ENCODE data around the gene PDZD2.
"Not testable (repeated sequence)": the region's sequence is repeated elsewhere in the genome, so short reads cannot be mapped to it uniquely, and the experiment has no call there.

Gene PDZD2

GRCh38 chr5:32029261-32029660 lies 390.3 kb downstream of the PDZD2 start:
- no peak for DNase-seq (ENCODE audit: low read depth in 1 of 2, low spot score in 1 of 2)

DNA sequence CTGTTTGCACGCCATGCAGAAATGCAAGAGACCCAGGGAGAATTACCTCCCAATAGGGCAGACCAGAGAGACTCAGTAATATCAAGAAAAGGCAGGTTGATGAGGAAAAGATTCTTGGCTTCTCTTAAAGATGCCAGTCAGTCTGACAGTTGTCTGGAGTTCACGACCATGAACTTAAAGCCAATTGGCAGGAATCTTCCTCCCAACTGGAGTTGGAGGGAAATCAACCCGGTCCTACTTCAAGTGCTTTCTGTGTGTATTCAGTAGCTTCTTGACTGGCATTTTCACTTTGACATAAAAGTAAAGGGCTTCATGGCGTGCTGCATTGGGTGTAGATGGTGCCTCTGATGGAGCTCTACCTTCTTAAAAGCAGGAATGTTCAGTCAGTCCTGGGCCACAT lies 390.9 kb downstream of the PDZD2 start:
- DNase-seq (ENCODE audit: low read depth in 1 of 2, low spot score in 1 of 2), result no peak

DNA sequence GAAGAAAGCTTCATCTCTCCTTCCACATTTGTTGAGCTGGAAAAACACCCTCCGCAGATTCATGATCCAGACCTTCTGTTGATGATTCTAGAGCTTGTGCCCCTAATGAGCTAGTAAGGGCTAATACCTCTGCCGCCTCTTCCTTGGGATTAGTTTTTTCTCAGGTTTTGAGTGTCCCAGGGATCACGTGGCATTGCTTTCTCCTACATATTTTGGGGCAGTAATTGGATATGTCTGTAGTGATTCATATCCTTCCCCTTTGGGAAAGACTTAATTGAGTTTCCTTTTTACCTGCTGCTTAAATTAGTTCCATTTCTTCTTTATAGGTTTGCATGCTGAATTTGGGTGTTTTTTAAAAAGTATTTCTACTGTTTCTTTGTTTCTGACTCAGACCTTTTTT lies 391.3 kb downstream of the PDZD2 start:
- no peak for DNase-seq (ENCODE audit: low read depth in 1 of 2, low spot score in 1 of 2)

DNA sequence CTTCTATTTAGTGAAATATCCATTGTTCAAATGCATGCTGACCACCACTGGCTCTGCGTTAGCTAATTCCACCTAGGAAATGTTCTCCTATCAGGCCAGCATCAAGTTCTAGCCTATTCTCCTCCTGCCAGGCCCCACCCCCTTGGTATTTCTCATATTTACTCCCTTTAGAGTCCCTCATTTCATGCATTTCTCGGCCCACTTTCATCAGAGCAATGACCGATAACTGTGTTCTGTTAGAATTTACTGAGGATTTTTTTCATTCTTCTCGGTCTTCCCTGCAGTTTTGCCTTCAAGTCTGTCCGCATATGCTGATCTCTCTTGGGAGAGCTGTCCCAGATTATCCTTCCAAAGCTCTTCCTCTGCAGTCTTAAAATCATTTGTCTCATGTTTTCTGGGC lies 391.8 kb downstream of the PDZD2 start:
- no peak for DNase-seq (ENCODE audit: low read depth in 1 of 2, low spot score in 1 of 2)

DNA sequence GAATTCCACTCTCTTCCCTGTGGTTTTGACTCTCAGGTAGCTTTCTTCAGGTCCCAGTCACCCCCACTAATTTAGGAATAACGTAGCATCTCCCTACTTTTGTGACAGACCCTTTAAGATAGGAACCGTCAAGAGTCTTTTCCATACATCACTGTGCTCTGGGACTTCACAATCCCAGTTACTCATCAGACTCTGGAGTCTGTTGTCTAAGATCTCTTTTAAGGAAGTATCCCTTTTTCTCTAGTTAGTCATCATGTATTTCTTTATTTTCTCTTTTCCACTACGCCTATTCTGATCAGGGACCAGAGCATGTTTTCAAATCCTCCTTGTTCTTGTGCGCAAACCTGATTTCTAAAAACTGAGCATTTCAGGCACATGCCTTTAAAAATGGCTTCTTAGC lies 392.2 kb downstream of the PDZD2 start:
- DNase-seq (ENCODE audit: low read depth in 1 of 2, low spot score in 1 of 2), result no peak

DNA sequence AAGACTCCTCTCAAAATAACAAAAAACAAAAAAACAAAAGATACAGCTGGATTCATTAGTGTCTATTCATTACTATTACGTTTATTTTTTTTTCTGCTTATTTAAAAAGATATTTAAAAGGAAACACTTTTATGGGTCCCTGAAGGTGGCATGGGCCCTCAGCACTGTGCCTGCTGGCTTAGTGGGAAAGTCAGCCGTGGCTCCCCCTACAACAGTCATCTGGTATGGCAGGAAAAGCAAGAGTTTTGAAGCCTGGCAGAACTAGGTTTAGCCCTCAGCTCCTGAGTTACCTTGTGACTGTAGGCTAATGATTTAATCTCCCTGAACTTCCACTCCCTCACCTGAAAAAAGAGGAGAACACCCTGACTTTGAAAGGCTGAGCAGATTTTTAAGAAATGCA lies 399.6 kb downstream of the PDZD2 start:
- no peak for DNase-seq (ENCODE audit: low read depth in 1 of 2, low spot score in 1 of 2)

DNA sequence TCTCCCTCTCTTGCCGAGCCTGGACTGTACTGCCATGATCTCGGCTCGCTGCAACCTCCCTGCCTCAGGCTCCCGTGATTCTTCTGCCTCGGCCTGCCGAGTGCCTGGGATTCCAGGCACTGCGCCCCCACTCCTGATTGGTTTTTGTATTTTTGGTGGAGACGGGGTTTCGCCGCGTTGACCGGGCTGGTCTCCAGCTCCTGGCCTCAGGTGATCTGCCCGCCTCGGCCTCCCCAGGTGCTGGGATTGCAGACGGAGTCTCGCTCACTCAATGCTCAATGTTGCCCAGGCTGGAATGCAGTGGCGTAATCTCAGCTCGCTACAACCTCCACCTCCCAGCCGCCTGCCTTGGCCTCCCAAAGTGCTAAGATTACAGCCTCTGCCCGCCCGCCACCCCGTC lies 400.2 kb downstream of the PDZD2 start:
- not testable (repeated sequence) for DNase-seq (ENCODE audit: low read depth in 1 of 2, low spot score in 1 of 2)

GRCh38 chr5:32039601-32040000 lies 400.7 kb downstream of the PDZD2 start:
- DNase-seq (ENCODE audit: low read depth in 1 of 2, low spot score in 1 of 2), result not testable (repeated sequence)

- DNase-seq (ENCODE audit: low read depth in 1 of 2, low spot score in 1 of 2), result not testable (repeated sequence)
Observed at GRCh38 chr5:32040181-32040695, 401.3 kb downstream of the PDZD2 start.

- no peak for DNase-seq (ENCODE audit: low read depth in 1 of 2, low spot score in 1 of 2)
Observed at GRCh38 chr5:32042551-32042961, 403.6 kb downstream of the PDZD2 start.

DNA sequence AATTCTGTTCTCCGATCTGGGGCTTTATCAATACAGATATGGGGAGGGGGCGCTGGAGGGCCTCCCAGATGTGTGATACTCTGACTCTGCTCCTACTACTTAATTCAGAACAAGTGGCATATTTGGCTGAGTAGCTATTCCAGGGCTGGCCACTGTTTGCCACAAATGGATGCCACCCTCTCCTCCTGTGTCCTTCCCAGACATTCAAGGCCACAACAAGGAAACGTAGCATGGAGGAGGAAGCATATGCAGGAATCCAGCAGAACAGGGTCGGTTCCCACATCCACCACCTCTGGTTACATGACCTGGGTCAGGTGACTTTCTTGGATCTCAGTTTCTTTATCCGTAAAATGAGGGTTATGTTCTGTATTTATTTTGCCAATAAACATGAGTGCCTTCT lies 404.2 kb downstream of the PDZD2 start:
- DNase-seq (ENCODE audit: low read depth in 1 of 2, low spot score in 1 of 2), result no peak

- DNase-seq (ENCODE audit: low read depth in 1 of 2, low spot score in 1 of 2), result no peak
Observed at GRCh38 chr5:32044434-32044833, 405.5 kb downstream of the PDZD2 start.

- no peak for DNase-seq (ENCODE audit: low read depth in 1 of 2, low spot score in 1 of 2)
Observed at GRCh38 chr5:32044939-32045338, 406.0 kb downstream of the PDZD2 start.

- DNase-seq (ENCODE audit: low read depth in 1 of 2, low spot score in 1 of 2), result no peak
Observed at GRCh38 chr5:32047056-32047455, 408.1 kb downstream of the PDZD2 start.

DNA sequence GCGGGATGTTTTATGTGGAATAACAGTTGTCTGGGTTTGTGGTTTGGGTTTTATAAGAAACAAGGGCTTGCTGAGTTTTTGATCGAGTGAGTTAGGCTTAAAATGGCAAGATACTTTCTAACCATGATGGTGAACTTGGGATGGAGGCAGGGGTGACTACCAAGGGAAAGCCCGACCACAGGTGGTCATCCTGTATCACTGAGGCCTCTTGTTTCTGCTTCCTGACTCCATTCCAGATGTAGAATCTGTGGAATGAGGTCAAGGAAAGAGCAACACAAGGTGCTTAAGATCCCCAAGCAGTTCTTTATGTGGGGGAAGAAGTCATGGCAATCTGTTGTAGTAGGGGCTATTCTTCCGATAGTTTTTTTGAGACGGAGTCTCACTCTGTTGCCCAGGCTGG lies 412.9 kb downstream of the PDZD2 start:
- DNase-seq (ENCODE audit: low read depth in 1 of 2, low spot score in 1 of 2), result no peak

DNA sequence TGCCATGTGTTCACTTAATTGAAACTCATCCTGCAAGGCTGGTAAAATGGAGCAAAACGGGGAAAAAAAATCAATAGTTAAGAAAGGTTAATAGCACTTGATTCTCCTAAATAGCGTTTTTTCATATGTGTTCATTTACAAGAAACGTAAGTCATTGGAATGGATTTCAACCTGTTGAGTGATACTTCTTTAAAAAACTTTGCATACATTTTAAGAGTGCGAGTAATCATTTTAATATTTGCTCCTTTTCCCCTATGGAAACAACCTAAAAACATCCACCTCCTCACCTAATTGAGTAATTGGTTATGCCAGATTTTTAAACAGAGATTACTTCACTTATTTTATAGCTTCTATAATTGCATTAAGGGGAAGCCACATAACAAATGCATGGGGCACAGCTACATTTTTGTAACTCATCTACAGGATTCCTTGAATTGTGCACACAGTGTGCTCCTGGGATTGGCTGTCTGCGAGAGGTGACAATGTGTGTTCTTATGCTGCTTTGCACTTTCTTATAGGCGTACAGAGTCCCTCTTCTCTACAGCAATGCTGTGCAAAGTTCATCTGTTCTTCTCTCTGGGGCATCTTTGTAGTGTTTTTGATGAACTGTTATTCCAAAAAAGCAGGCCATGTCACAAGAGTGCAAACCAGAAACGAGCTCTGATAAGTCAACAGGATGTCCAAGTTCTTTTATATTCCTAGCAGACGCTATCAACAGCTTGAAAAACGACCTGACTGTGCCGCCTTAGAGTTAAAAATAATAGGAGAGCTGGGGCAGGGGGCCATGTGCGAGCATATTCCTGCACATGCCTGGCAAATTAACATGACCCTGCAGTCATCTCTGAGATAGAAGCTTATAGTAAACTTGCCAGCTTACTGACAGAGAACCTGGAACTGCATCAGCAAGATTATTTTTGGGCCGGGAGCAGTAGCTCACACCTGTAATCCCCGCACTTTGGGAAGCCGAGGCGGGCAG lies 417.2 kb downstream of the PDZD2 start:
- no peak for DNase-seq (ENCODE audit: low read depth in 1 of 2, low spot score in 1 of 2)

- no peak for DNase-seq (ENCODE audit: low read depth in 1 of 2, low spot score in 1 of 2)
Observed at GRCh38 chr5:32057187-32058096, 418.5 kb downstream of the PDZD2 start.

DNA sequence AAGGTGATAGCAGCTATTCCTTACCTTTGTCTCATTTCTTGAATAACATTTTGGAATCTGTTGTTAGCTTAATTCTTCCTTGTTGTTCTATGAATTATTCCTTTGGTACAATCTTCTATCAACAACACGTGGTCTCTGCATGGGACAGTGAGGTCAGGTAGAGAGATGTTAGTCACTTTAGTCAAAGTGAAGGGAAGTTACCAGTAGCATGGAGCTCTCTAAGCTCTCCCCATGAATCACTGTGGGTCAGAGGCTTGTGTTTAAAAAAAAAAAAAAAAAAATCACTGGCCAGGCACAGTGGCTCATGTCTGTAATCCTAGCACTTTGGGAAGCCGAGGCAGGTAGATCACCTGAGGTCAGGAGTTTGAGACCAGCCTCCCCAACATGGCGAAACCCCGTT lies 419.2 kb downstream of the PDZD2 start:
- DNase-seq (ENCODE audit: low read depth in 1 of 2, low spot score in 1 of 2), result no peak

- no peak for DNase-seq (ENCODE audit: low read depth in 1 of 2, low spot score in 1 of 2)
Observed at GRCh38 chr5:32058997-32059396, 420.1 kb downstream of the PDZD2 start.

DNA sequence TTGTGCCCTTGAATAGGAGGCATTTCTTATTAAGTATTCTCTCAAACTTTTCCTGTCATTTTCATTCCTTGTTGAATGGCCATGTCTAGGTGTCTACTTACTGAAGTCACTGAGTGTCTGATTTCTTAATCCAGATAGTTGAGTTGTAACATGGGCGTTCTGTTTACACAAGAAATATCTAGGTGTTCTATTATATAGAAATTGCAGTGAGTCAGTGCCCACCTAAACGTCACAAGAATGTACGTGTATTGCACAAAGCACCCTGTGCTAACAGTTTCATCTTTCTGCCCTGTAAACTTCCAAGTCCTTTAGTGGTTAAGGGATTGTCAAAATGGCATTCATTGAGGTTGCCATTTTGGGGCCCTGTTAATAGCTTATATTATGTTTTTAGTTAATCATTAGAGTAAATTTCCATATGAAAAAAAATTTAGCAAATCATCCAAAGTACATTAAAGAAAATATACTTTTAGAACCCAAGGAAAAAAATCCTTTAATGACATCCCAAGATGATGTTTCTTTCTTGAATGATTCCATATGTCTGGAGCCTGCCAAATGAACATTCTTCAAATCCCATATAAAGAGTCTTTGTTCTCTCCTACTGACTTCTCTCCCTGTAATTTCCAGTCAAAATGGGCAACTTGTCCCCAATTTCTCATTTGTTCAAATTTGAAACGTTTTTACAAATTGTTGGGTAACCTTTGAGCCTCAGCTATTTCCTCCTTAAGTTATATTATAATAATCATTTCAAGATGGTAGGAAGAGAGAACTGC lies 421.0 kb downstream of the PDZD2 start:
- DNase-seq (ENCODE audit: low read depth in 1 of 2, low spot score in 1 of 2), result no peak

DNA sequence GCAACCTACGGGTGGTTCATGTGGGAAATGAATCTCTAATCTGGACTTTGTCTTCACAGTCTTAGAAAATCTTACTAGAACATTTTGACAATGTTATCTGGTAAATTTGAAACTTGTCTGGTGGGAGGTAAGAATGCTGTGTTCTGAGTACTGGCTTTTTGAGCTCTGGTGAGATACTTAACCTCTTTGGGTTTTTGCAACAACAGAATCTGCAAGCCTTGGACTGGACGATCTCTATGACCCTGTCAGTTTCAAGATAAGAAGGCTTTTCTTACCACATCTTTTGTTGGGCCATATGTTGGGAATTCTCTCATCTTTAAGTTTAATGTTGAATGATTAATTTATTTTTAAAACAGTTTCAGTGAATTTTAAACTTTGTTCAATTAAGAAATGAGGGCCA lies 422.3 kb downstream of the PDZD2 start:
- no peak for DNase-seq (ENCODE audit: low read depth in 1 of 2, low spot score in 1 of 2)
